Breast epithelium (tissue), 4 donors: Measurements from ENCODE around the gene GLUD1. TPM values are rescaled to one million over a fixed set of nuclear protein-coding genes. Genes with fewer than 3 reads are reported as not detected.
"Not testable (repeated sequence)": the region's sequence is repeated elsewhere in the genome, so short reads cannot be mapped to it uniquely, and the experiment has no call there.

Source experiments
- DNase-seq, 2 donors: peaks; one replicate each; pipeline ENCODE4 v3.0.0-alpha.2; 2019; ENCODE audit warnings: low spot score in 2 of 2
- H3K27ac ChIP-seq, 2 donors: fragments of 200-600 bp; sonication (generic) in 1 of 2; one replicate each; pipeline ENCODE4 v1.5.1; 2016 to 2019; ENCODE audit warnings: mild to moderate bottlenecking in 1 of 2
- H3K27me3 ChIP-seq, 2 donors: fragments of 200-600 bp; sonication (generic) in 1 of 2; one replicate each; pipeline versions ENCODE4 v1.5.1 to v1.6.0; 2017 to 2019; ENCODE audit warnings: control low read depth in 1 of 2, mild to moderate bottlenecking in 1 of 2
- H3K36me3 ChIP-seq: fragments of 200-600 bp; one replicate; pipeline ENCODE4 v1.5.1; 2019
- H3K4me1 ChIP-seq, 2 donors: fragments of 200-600 bp; sonication (generic); one replicate each; pipeline ENCODE4 v1.5.1; 2016 to 2019; ENCODE audit warnings: control low read depth in 1 of 2
- H3K4me3 ChIP-seq, 3 donors: fragments of 200-600 bp; sonication (generic); 1 replicate in 2 of 3; 2 replicates in 1 of 3; pipeline ENCODE4 v1.5.1; 2016 to 2019; ENCODE audit warnings: mild to moderate bottlenecking in 3 of 3, moderate library complexity in 2 of 3
- H3K9me3 ChIP-seq, 2 donors: fragments of 200-600 bp; sonication (generic) in 1 of 2; one replicate each; pipeline ENCODE4 v1.5.1; 2016 to 2019; ENCODE audit warnings: control low read depth in 1 of 2
- POLR2A ChIP-seq: fragments of 450-650 bp; IDR thresholded peaks from one replicate; pipeline ENCODE4 v1.6.1; 2016; ENCODE audit warnings: antibody characterized with exemption, mild to moderate bottlenecking, moderate library complexity
- POLR2AphosphoS5 ChIP-seq, 3 donors: sonication (generic); formaldehyde crosslinking; IDR thresholded peaks; one replicate each; pipeline ENCODE4 v1.6.1; 2017; ENCODE audit warnings: antibody characterized with exemption in 3 of 3
- intact Hi-C: fragments of 100-400 bp; cut with DNase I; formaldehyde crosslinking; loops from one replicate; pipeline ENCODE4 v1.15.1; 2023; ENCODE audit warnings: low total_unique reads
- total RNA-seq, 3 donors: library from RNA; depleted of rRNA; stranded (reverse); fragments of >200 nt; gene quantifications; one replicate each; pipeline ENCODE4 v1.1.0, GENCODE V29; 2016
- TF ChIP-seq, protein P1 (sequence below), 3 donors: fragments of 450-650 bp; IDR thresholded peaks; one replicate each; pipeline ENCODE4 v1.5.1; 2016 to 2017; ENCODE audit warnings: antibody characterized with exemption in 3 of 3, mild to moderate bottlenecking in 3 of 3, moderate library complexity in 3 of 3

The GLUD1 gene
- total RNA-seq, 3 donors from 2014 or later = 171 to 210 (median 174) TPM

DNA sequence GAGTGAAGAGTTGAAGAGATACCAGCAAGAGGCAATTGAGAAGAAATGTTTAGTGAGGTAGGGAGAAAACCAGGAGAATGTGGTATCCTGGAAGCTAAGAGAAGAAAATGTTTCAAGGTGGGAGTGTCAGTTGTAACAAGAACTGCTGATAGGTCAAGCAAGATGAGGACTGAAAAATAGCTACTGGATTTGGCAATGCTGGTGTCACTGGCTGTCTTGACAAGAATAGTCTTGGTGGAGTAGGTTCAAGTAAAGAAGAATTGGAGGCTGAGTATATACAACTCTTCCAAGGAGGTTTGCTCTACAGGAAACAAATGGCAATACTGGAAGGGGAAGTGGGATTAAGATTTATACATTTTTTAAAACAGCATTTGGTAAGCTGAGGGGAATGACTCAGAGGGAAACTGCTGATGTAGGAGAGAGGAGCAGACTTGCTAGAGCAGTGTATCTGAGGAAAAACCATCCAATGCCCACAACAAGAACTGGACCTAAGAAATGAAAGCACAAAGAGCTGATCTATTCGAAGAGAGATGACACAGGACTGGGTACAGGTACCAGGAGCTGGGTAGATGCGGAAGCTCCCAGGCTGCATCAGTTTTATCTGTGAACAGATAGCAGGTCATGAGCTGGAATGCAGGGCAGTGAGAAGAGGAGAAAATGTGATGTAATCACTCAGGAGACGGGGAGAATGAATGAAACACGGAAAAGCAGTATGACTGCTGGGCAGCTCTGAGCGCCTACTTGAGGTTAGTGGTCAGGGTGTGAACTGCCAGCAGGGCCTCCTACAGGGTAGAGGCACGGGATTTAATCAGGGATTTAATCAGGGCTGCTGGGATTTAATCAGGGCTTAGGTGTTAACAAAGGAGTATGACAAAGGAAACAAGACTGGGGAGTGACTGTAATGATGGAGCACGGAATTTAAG, 40.0 kb downstream of the GLUD1 start:
- H3K36me3 ChIP-seq = no peaks in the 10 kb centered on the region
- H3K9me3 ChIP-seq = no peaks in the 10 kb centered on the region
- intact Hi-C loops = no loop called here
- peak overlapping the region; percentile 2 to 33 for H3K27ac ChIP-seq
- no peak for TF ChIP-seq POLR2AphosphoS5 (IDR thresholded peaks at IDR 0.05)
- TF ChIP-seq POLR2A = no peak
- H3K27me3 ChIP-seq = no peaks in the 10 kb centered on the region
- H3K4me1 ChIP-seq = no peaks in the 10 kb centered on the region
- DNase-seq = no peak
- H3K4me3 ChIP-seq = no peak overlapping the region

DNA sequence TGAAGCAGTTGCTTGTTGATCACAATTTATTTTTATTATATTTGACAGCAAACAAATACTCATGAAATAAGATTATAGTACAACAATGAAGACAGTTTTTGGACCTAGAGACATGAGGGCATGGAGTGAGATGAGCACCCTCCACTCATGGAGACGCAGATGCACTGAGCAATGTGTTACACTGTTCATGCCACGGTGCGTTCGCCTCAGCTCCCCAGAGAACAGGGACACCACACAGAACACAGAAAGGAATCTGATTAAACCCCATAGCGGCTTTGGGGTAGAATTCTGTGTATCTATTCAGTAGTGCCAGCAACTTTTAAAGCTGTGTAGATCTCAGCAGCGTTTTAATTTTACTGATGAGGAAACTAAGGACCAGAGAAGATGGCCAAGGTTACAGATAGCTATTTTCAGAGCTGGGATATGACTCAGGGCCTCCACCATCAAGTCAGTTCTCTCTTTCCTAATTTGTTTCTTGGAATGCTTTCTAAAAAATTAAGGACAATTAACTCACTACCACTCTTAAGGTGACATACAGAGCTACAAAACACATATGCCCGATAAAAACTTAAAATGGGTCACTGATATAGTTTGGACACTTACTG, 41.0 kb downstream of the GLUD1 start:
- no peaks in the 10 kb centered on the region for H3K27me3 ChIP-seq
- no peaks in the 10 kb centered on the region for H3K4me1 ChIP-seq
- H3K4me3 ChIP-seq = no peak overlapping the region
- no peak for DNase-seq
- no peak for TF ChIP-seq POLR2A
- TF ChIP-seq, protein P1, sequence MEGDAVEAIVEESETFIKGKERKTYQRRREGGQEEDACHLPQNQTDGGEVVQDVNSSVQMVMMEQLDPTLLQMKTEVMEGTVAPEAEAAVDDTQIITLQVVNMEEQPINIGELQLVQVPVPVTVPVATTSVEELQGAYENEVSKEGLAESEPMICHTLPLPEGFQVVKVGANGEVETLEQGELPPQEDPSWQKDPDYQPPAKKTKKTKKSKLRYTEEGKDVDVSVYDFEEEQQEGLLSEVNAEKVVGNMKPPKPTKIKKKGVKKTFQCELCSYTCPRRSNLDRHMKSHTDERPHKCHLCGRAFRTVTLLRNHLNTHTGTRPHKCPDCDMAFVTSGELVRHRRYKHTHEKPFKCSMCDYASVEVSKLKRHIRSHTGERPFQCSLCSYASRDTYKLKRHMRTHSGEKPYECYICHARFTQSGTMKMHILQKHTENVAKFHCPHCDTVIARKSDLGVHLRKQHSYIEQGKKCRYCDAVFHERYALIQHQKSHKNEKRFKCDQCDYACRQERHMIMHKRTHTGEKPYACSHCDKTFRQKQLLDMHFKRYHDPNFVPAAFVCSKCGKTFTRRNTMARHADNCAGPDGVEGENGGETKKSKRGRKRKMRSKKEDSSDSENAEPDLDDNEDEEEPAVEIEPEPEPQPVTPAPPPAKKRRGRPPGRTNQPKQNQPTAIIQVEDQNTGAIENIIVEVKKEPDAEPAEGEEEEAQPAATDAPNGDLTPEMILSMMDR (IDR thresholded peaks at IDR 0.05) = no peak
- TF ChIP-seq POLR2AphosphoS5 (IDR thresholded peaks at IDR 0.05) = no peak
- intact Hi-C loops = no loop called here
- H3K36me3 ChIP-seq = no peaks in the 10 kb centered on the region
- no peaks in the 10 kb centered on the region for H3K9me3 ChIP-seq
- H3K27ac ChIP-seq = peak overlapping the region in 1 of 2 donors; percentile 6

DNA sequence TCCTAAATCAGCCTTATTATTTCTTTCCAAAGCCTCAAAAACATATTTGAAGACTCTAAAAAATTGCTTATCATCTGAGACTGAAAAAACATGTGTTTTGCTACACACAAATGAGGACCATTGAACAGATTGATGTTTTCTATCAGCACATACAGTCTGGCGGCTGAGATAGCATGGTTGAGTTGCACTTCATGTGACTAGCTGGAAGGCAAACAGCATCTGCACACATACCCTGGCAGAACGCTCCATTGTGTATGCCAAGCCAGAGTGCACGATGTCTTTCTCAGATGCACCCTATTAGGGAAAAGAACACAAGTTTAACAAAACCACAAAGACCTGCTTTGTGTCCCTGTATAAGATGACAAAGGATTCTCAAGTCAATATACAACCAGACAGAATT, 41.5 kb downstream of the GLUD1 start:
- H3K27ac ChIP-seq = peak overlapping the region in 1 of 2 donors; percentile 33
- H3K9me3 ChIP-seq = no peaks in the 10 kb centered on the region
- no peaks in the 10 kb centered on the region for H3K27me3 ChIP-seq
- no peaks in the 10 kb centered on the region for H3K36me3 ChIP-seq
- H3K4me3 ChIP-seq = no peak overlapping the region
- peak in 1 of 2 donors; percentile 21 for DNase-seq
- no peaks in the 10 kb centered on the region for H3K4me1 ChIP-seq
- TF ChIP-seq POLR2A (no peak), POLR2AphosphoS5 (IDR thresholded peaks at IDR 0.05) (no peak)
- TF ChIP-seq, protein P1 (IDR thresholded peaks at IDR 0.05) = no peak
- intact Hi-C loops = no loop called here

DNA sequence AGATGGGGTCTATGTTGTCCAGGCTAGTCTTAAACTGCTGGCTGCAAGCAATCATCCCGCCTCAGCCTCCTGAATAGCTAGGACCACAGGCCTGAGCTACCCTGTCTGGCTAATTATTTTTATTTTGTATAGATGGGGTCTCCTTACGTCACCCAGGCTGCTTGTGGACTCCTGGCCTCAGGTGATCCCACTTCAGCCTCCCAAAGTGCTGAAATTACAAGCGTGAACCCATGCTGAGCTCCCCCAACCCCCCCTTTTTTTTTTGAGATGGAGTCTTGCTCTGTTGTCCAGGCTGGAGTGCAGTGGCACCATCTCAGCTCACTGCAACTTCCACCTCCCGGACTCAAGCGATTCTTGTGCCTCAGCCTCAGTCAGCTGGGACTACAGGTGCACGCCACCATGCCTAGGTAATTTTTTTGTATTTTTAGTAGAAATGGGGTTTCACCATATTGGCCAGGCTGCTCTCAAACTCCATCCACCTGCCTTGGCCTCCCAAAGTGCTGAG, 49.2 kb downstream of the GLUD1 start:
- Histone ChIP-seq H3K9me3 (no peaks in the 10 kb centered on the region), H3K36me3 (no peaks in the 10 kb centered on the region), H3K4me1 (no peaks in the 10 kb centered on the region), H3K27me3 (no peaks in the 10 kb centered on the region), H3K27ac (no peak overlapping the region), H3K4me3 (no peak overlapping the region)
- intact Hi-C loops = no loop called here
- DNase-seq = no peak
- TF ChIP-seq POLR2AphosphoS5 (IDR thresholded peaks at IDR 0.05) = no peak
- TF ChIP-seq, protein P1 (IDR thresholded peaks at IDR 0.05) = no peak
- no peak for TF ChIP-seq POLR2A

DNA sequence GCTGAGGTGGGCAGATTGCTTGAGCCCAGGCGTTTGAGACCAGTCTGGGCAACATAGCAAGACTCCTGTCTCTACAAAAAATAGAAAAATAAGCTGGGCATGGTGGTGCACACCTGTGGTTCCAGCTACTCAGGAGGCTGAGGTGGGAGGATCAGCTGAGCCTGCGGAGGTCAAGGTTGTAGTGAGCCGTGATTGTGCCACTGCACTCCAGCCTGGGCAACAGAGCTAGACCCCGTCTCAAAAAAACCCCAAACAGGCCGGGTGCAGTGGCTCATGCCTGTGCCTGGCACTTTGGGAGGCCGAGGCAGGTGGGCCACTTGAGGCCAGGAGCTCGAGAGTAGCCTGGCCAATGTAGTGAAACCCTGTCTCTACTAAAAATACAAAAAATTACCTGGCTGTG, 51.1 kb downstream of the GLUD1 start:
- intact Hi-C loops, DNase-seq, H3K27ac ChIP-seq, H3K9me3 ChIP-seq, H3K27me3 ChIP-seq, H3K4me3 ChIP-seq, H3K4me1 ChIP-seq, H3K36me3 ChIP-seq: not testable (repeated sequence)

DNA sequence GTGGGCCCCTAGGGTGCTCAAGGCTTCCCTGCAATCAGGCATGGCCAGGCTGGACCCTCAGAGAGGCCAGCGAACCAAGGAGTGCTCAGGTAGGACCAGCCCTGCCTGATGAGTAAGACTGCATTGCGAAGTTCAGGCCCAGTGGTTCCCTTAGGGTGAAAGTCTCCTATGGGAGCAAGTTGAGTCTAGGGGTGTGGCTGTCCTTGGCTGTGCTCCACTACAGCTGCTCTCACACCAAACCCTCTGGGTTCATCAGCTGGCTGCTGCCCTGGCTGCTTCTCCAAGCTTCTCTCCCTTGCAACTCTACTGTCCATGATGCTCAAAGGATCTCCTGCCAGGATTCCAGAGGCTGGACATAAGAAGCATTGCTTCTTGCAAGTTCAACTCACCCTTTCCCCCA, 55.9 kb downstream of the GLUD1 start:
- Histone ChIP-seq H3K4me3 (no peak overlapping the region), H3K4me1 (no peaks in the 10 kb centered on the region), H3K36me3 (no peaks in the 10 kb centered on the region), H3K9me3 (no peaks in the 10 kb centered on the region), H3K27ac (no peak overlapping the region), H3K27me3 (no peaks in the 10 kb centered on the region)
- no peak for DNase-seq
- intact Hi-C loops = no loop called here
- TF ChIP-seq POLR2A (no peak), POLR2AphosphoS5 (IDR thresholded peaks at IDR 0.05) (no peak)
- TF ChIP-seq, protein P1 (IDR thresholded peaks at IDR 0.05) = no peak
